SK-N-SH (cell line): ENCODE measurements around the gene SHROOM3. TPM values are rescaled to one million over a fixed set of nuclear protein-coding genes. Genes with fewer than 3 reads are reported as not detected.

Experiments
- ELF1 ChIP-seq: IDR thresholded peaks from 2 replicates; pipeline ENCODE4 v1.4.0; 2012
- EP300 ChIP-seq, 2 experiments: IDR thresholded peaks; 2 replicates each; pipeline versions ENCODE4 v1.4.0 to v1.6.1; 2012; ENCODE audit warnings: borderline replicate concordance in 1 of 2, low read depth in 1 of 2, low read length in 1 of 2
- FOSL2 ChIP-seq: IDR thresholded peaks from 2 replicates; pipeline ENCODE4 v1.4.0; 2012; ENCODE audit warnings: low read depth, mild to moderate bottlenecking, moderate library complexity, borderline replicate concordance
- MEF2A ChIP-seq: IDR thresholded peaks from 2 replicates; pipeline ENCODE4 v1.4.0; 2012; ENCODE audit warnings: low read depth, borderline replicate concordance
- NFIC ChIP-seq: IDR thresholded peaks from 2 replicates; pipeline ENCODE4 v1.4.0; 2012; ENCODE audit warnings: borderline replicate concordance
- POLR2AphosphoS5 ChIP-seq: IDR thresholded peaks from 2 replicates; pipeline ENCODE4 v1.6.1; 2012; ENCODE audit warnings: low read depth, low read length
- RCOR1 ChIP-seq: fragments of 150-350 bp; IDR thresholded peaks from 2 replicates; pipeline ENCODE4 v1.6.1; 2017; ENCODE audit warnings: antibody characterized with exemption, low read length
- SIN3A ChIP-seq: IDR thresholded peaks from 2 replicates; pipeline ENCODE4 v1.6.1; 2012; ENCODE audit warnings: low read depth, mild to moderate bottlenecking, low read length, moderate library complexity, borderline replicate concordance
- TAF1 ChIP-seq: IDR thresholded peaks from 2 replicates; pipeline ENCODE4 v1.6.1; 2012; ENCODE audit warnings: low read depth, mild to moderate bottlenecking, low read length, moderate library complexity, borderline replicate concordance
- TEAD4 ChIP-seq: IDR thresholded peaks from 2 replicates; pipeline ENCODE4 v1.4.0; 2012; ENCODE audit warnings: mild to moderate bottlenecking, borderline replicate concordance; ENCODE audit not compliant: insufficient read depth
- YY1 ChIP-seq: IDR thresholded peaks from 2 replicates; pipeline ENCODE4 v1.4.0; 2012; ENCODE audit warnings: low read depth, mild to moderate bottlenecking
- polyA plus RNA-seq, 3 experiments: library from polyadenylated mRNA; depleted of rRNA; stranded (reverse); fragments of >200 nt; gene quantifications; 2 replicates each; pipeline ENCODE4 v1.2.3, GENCODE V29; 2012
- TF ChIP-seq, protein P1 (sequence below): IDR thresholded peaks from 2 replicates; pipeline ENCODE4 v1.4.0; 2012; ENCODE audit warnings: low read depth, borderline replicate concordance
- TF ChIP-seq, protein P2 (sequence below): fragments of 150-350 bp; IDR thresholded peaks from 2 replicates; pipeline ENCODE4 v1.6.1; 2016; ENCODE audit warnings: mild to moderate bottlenecking, low read depth, low read length
- TF ChIP-seq, protein P3 (sequence below): IDR thresholded peaks from 2 replicates; pipeline ENCODE4 v1.6.1; 2012; ENCODE audit warnings: mild to moderate bottlenecking, low read depth, low read length, moderate library complexity
- TF ChIP-seq, protein P4 (sequence below): IDR thresholded peaks from 2 replicates; pipeline ENCODE4; 2012
- TF ChIP-seq, protein P5 (sequence below): fragments of 150-350 bp; IDR thresholded peaks from 2 replicates; pipeline ENCODE4 v1.6.1; 2017; ENCODE audit warnings: antibody characterized with exemption, low read length, low read depth, borderline replicate concordance

Gene SHROOM3
- polyA plus RNA-seq, 1 of the 3 experiments (the other 2 are of a cell fraction), result 4.3 TPM

DNA sequence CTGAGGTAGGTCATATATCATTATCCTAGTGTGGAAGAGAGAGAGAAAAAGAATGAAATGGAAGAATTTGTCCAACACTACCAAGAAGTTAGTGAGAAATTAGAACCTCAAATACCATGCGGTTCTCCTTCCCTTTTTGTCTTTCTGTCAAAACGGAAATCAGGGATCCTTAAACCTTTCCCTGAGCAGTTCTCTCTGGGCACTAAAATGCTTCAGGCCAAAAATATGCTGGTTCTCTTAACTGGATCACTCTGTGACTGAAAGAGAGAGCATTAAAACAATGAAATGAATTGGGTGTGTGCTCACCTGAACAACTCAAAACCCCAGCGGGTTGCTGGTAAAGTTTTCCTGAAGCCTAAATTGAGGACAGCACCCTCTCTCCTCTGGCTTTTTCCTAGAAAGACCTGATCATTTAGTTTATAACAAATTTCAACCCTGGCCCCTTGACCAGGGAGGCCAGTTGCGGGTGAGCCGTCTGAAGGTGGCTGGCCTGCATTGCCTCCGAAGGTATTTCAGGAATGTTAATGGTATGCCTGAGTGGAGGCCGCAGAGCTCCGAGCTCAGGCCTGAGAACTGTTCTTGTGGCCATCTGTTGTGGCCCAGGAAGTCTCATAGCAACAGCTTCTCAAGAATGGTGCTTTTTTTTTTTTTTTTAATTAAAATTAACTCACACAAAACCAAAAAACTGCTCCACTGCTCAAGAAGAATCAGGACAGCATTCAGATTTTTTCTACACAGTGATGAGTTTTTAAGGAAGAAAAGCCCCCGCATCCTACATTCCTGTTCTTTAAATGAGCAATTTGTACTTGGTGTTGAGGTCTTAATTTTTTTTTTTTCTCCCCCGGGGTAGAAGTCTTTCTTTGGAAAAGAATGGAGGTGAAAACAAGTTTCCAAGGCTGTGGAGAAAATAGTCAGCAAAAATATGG, 155.1 kb downstream of the SHROOM3 start (continued):
- peak; percentile 43; the same call in 1 of the 2 replicates for TF ChIP-seq FOSL2
- TF ChIP-seq YY1, result no peak; the same call in 1 of the 2 replicates
- no peak for TF ChIP-seq RCOR1
- TF ChIP-seq TEAD4, result peak; percentile 98
- TF ChIP-seq EP300 (IDR thresholded peaks at IDR 0.05; ENCODE audit: borderline replicate concordance in 1 of 2, low read depth in 1 of 2, low read length in 1 of 2), result peak in 1 of 2 experiments; percentile 81; a peak in 1 of 4 replicates
- TF ChIP-seq POLR2AphosphoS5, result peak; percentile 35; the same call in 1 of the 2 replicates
- TF ChIP-seq TAF1, result peak; percentile 20; the same call in 1 of the 2 replicates
- TF ChIP-seq MEF2A, result peak; percentile 25; the same call in 1 of the 2 replicates
- TF ChIP-seq, protein P1, sequence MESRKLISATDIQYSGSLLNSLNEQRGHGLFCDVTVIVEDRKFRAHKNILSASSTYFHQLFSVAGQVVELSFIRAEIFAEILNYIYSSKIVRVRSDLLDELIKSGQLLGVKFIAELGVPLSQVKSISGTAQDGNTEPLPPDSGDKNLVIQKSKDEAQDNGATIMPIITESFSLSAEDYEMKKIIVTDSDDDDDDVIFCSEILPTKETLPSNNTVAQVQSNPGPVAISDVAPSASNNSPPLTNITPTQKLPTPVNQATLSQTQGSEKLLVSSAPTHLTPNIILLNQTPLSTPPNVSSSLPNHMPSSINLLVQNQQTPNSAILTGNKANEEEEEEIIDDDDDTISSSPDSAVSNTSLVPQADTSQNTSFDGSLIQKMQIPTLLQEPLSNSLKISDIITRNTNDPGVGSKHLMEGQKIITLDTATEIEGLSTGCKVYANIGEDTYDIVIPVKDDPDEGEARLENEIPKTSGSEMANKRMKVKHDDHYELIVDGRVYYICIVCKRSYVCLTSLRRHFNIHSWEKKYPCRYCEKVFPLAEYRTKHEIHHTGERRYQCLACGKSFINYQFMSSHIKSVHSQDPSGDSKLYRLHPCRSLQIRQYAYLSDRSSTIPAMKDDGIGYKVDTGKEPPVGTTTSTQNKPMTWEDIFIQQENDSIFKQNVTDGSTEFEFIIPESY, result no peak
- TF ChIP-seq, protein P2, sequence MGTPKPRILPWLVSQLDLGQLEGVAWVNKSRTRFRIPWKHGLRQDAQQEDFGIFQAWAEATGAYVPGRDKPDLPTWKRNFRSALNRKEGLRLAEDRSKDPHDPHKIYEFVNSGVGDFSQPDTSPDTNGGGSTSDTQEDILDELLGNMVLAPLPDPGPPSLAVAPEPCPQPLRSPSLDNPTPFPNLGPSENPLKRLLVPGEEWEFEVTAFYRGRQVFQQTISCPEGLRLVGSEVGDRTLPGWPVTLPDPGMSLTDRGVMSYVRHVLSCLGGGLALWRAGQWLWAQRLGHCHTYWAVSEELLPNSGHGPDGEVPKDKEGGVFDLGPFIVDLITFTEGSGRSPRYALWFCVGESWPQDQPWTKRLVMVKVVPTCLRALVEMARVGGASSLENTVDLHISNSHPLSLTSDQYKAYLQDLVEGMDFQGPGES, result no peak
- peak; percentile 64 for TF ChIP-seq NFIC
- TF ChIP-seq, protein P3, sequence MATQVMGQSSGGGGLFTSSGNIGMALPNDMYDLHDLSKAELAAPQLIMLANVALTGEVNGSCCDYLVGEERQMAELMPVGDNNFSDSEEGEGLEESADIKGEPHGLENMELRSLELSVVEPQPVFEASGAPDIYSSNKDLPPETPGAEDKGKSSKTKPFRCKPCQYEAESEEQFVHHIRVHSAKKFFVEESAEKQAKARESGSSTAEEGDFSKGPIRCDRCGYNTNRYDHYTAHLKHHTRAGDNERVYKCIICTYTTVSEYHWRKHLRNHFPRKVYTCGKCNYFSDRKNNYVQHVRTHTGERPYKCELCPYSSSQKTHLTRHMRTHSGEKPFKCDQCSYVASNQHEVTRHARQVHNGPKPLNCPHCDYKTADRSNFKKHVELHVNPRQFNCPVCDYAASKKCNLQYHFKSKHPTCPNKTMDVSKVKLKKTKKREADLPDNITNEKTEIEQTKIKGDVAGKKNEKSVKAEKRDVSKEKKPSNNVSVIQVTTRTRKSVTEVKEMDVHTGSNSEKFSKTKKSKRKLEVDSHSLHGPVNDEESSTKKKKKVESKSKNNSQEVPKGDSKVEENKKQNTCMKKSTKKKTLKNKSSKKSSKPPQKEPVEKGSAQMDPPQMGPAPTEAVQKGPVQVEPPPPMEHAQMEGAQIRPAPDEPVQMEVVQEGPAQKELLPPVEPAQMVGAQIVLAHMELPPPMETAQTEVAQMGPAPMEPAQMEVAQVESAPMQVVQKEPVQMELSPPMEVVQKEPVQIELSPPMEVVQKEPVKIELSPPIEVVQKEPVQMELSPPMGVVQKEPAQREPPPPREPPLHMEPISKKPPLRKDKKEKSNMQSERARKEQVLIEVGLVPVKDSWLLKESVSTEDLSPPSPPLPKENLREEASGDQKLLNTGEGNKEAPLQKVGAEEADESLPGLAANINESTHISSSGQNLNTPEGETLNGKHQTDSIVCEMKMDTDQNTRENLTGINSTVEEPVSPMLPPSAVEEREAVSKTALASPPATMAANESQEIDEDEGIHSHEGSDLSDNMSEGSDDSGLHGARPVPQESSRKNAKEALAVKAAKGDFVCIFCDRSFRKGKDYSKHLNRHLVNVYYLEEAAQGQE, result peak; percentile 32; the same call in 1 of the 2 replicates
- TF ChIP-seq SIN3A, result no peak
- TF ChIP-seq, protein P4, sequence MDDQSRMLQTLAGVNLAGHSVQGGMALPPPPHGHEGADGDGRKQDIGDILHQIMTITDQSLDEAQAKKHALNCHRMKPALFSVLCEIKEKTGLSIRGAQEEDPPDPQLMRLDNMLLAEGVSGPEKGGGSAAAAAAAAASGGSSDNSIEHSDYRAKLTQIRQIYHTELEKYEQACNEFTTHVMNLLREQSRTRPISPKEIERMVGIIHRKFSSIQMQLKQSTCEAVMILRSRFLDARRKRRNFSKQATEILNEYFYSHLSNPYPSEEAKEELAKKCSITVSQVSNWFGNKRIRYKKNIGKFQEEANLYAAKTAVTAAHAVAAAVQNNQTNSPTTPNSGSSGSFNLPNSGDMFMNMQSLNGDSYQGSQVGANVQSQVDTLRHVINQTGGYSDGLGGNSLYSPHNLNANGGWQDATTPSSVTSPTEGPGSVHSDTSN, result peak; percentile 62
- TF ChIP-seq ELF1, result no peak
- TF ChIP-seq, protein P5, sequence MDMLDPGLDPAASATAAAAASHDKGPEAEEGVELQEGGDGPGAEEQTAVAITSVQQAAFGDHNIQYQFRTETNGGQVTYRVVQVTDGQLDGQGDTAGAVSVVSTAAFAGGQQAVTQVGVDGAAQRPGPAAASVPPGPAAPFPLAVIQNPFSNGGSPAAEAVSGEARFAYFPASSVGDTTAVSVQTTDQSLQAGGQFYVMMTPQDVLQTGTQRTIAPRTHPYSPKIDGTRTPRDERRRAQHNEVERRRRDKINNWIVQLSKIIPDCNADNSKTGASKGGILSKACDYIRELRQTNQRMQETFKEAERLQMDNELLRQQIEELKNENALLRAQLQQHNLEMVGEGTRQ, result no peak
- TF ChIP-seq, all 33 proteins: peak for 13
